Measurements from ENCODE around the gene MEAK7. TPM values are rescaled to one million over a fixed set of nuclear protein-coding genes. Genes with fewer than 3 reads are reported as not detected.

Gene MEAK7
- total and polyA plus RNA-seq, 2 of the 8 experiments (the other 6 are each of a cell fraction or from before 2014, with no cell fraction given) = 9.6 to 19.6 TPM

GRCh38 chr16:84498223-84498610 lies 6.2 kb downstream of the MEAK7 start:
- H2BK12ac ChIP-seq (ENCODE audit: low read depth, low read length) = no peak overlapping the region
- H4K8ac ChIP-seq (ENCODE audit: extremely low read depth, insufficient read depth, low read length) = no peak overlapping the region
- no peak overlapping the region for H3K4me3 ChIP-seq (ENCODE audit: extremely low read depth in 1 of 4, insufficient read depth in 2 of 4, low read depth in 3 of 4, low read length in 4 of 4)
- H2BK120ac ChIP-seq (replicated peaks; ENCODE audit: low read depth, low read length) = no peak overlapping the region
- no peak overlapping the region for H4K5ac ChIP-seq (ENCODE audit: insufficient read length, low read depth, low read length)
- peaks cover 0 to 2% of the 10 kb centered on the region in 2 experiments for H4K20me1 ChIP-seq (replicated peaks in 1 of 2; ENCODE audit: control insufficient read depth in 1 of 2, insufficient read depth in 2 of 2, low read length in 2 of 2)
- H3K23ac ChIP-seq (ENCODE audit: insufficient read length) = no peak overlapping the region
- no peaks in the 10 kb centered on the region for H3K27me3 ChIP-seq (replicated peaks in 1 of 4; ENCODE audit: control insufficient read depth in 3 of 4, extremely low read depth in 1 of 4, insufficient read depth in 3 of 4, low read length in 3 of 4)
- H2AK5ac ChIP-seq (ENCODE audit: low read depth, low read length) = no peak overlapping the region
- WGBS, 2 experiments (ENCODE audit: extremely low coverage in 1 of 2, insufficient coverage in 1 of 2, insufficient read length in 1 of 2, insufficient replicate concordance in 2 of 2, low coverage in 1 of 2, low lambda C conversion rate in 2 of 2, missing lambda C conversion rate in 1 of 2) = 95% methylated on average over 2 of the region's 2 CpGs; no CpG with 5 or more reads in 1 of the 2 experiments
- no peak overlapping the region for H3K9ac ChIP-seq (replicated peaks in 1 of 4; ENCODE audit: extremely low read depth in 1 of 4, low read depth in 3 of 4, low read length in 3 of 4)
- H2BK20ac ChIP-seq (ENCODE audit: low read length) = no peak overlapping the region
- H3K4ac ChIP-seq (replicated peaks; ENCODE audit: insufficient read length, low read depth, low read length) = no peak overlapping the region
- no peak overlapping the region for H2BK15ac ChIP-seq (ENCODE audit: low read length)
- no peaks in the 10 kb centered on the region for H3K79me1 ChIP-seq (ENCODE audit: low read depth, low read length)
- ChIA-PET POLR2A (ENCODE audit: partially characterized antibody) (no interaction called here), CTCF (ENCODE audit: partially characterized antibody) (interaction anchor here (0.7 to 4.6 kb wide), 3 partner anchors 8 to 14 kb away, joined by 3 to 21 read pairs (median 14); no protein-coding TSS in a partner anchor)
- FAIRE-seq (no peak), DNase-seq (ENCODE audit: low read depth in 1 of 2, low spot score in 2 of 2) (no peak)
- no peak overlapping the region for H2AFZ ChIP-seq (ENCODE audit: low read length)
- H3K27ac ChIP-seq (ENCODE audit: low read depth, low read length) = no peak overlapping the region
- H3K4me2 ChIP-seq (ENCODE audit: insufficient read depth in 1 of 2, low read depth in 2 of 2, low read length in 2 of 2) = no peak overlapping the region
- H3K18ac ChIP-seq (ENCODE audit: extremely low read depth, low read length) = no peak overlapping the region
- H4K91ac ChIP-seq (replicated peaks; ENCODE audit: insufficient read length, low read length) = no peak overlapping the region
- peaks cover 4 to 6% of the 10 kb centered on the region in 2 experiments; a peak in 2 of 4 replicates for H3K9me3 ChIP-seq (ENCODE audit: insufficient read depth in 2 of 2, low read depth in 1 of 2, low read length in 1 of 2)
- no peaks in the 10 kb centered on the region for H3K23me2 ChIP-seq (ENCODE audit: low read depth, low read length)
- peaks cover 0 to under 1% (median 0%) of the 10 kb centered on the region in 4 experiments; a peak in 2 of 7 replicates for H3K4me1 ChIP-seq (replicated peaks in 1 of 4; ENCODE audit: control insufficient read depth in 3 of 4, insufficient read depth in 4 of 4, low read length in 3 of 4)
- H2BK5ac ChIP-seq (ENCODE audit: low read depth, low read length) = no peak overlapping the region
- no peak overlapping the region for H3K14ac ChIP-seq (ENCODE audit: insufficient read length)
- no peaks in the 10 kb centered on the region for H3K79me2 ChIP-seq (ENCODE audit: control insufficient read depth in 1 of 2, insufficient read depth in 2 of 2, low read length in 2 of 2)
- H3K56ac ChIP-seq (replicated peaks; ENCODE audit: insufficient read length, low read depth, low read length) = no peak overlapping the region
- peaks cover 2 to 37% (median 24%) of the 10 kb centered on the region in 4 experiments; a peak in 6 of 8 replicates for H3K36me3 ChIP-seq (ENCODE audit: control insufficient read depth in 2 of 4, insufficient read depth in 4 of 4, low read length in 3 of 4)
- TF ChIP-seq EP300 (IDR thresholded peaks at IDR 0.05; ENCODE audit: borderline replicate concordance in 1 of 2, low read depth in 2 of 2, low read length in 2 of 2) = no peak
- no peak for TF ChIP-seq CBX5 (IDR thresholded peaks at IDR 0.05; ENCODE audit: low read depth, low read length)
- no peak for TF ChIP-seq BACH1 (IDR thresholded peaks at IDR 0.05; ENCODE audit: low read length)
- TF ChIP-seq RAD21 (IDR thresholded peaks at IDR 0.05 in 1 of 2, conservative IDR thresholded peaks at IDR 0.05 in 1 of 2; ENCODE audit: low read depth in 2 of 2, low read length in 2 of 2) = no peak
- TF ChIP-seq ATF3 (IDR thresholded peaks at IDR 0.05; ENCODE audit: insufficient read depth, low read depth, low read length) = no peak
- TF ChIP-seq SIRT6 (IDR thresholded peaks at IDR 0.05; ENCODE audit: low read length) = no peak
- no peak for TF ChIP-seq SUZ12 (IDR thresholded peaks at IDR 0.05; ENCODE audit: low read length)
- no peak for TF ChIP-seq POLR2A (IDR thresholded peaks at IDR 0.05; ENCODE audit: control extremely low read depth in 1 of 2, low read depth in 2 of 2, low read length in 2 of 2)
- TF ChIP-seq SP4 (IDR thresholded peaks at IDR 0.05; ENCODE audit: low read length) = no peak
- TF ChIP-seq POU5F1 (IDR thresholded peaks at IDR 0.05; ENCODE audit: low read depth, low read length) = no peak
- no peak for TF ChIP-seq EGR1 (IDR thresholded peaks at IDR 0.05; ENCODE audit: borderline replicate concordance, low read depth, low read length)
- no peak for TF ChIP-seq SP1 (IDR thresholded peaks at IDR 0.05; ENCODE audit: low read depth, low read length)
- no peak for TF ChIP-seq SRF (IDR thresholded peaks at IDR 0.05; ENCODE audit: low read depth, low read length)
- no peak for TF ChIP-seq GTF2F1 (IDR thresholded peaks at IDR 0.05; ENCODE audit: borderline replicate concordance, low read depth, low read length)
- no peak for TF ChIP-seq EZH2 (IDR thresholded peaks at IDR 0.05; ENCODE audit: low read depth, low read length, severe bottlenecking)
